NT2/D1 (cell line): ENCODE measurements around the gene KRT3.

Source experiments
- SUZ12 ChIP-seq: IDR thresholded peaks from 2 replicates; pipeline ENCODE4 v1.6.1; 2011; ENCODE audit not compliant: insufficient read length, insufficient read depth; ENCODE audit errors: extremely low read depth
- YY1 ChIP-seq: IDR thresholded peaks from 2 replicates; pipeline ENCODE4 v1.6.1; 2011; ENCODE audit not compliant: insufficient read length, insufficient read depth

DNA sequence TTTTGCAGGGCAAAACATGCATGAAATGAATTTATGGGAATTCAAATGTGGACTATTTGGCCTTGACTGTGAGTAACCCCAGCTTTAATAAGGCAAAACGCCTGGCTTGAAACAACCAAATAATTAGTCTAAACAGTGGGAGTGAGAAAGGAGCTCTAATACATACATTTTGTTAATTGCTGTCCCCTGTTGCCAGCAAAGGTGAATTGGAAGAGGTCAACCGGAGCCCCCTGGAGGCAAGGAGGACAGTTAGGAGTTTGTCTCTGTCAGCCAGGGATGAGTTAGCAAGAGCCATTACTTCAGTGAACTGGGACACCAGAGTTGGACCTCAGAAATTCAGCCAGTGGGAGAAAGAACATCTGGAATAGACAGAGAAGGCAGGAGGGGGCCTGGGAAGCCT lies 36.2 kb downstream of the KRT3 start:
- TF ChIP-seq YY1: no peak
- no peak for TF ChIP-seq SUZ12
